ENCODE results near the gene STK4. TPM values are rescaled to one million over a fixed set of nuclear protein-coding genes. Genes with fewer than 3 reads are reported as not detected.

STK4 gene
- polyA plus RNA-seq, 1 donor from 2014 or later: 14.0 TPM

DNA sequence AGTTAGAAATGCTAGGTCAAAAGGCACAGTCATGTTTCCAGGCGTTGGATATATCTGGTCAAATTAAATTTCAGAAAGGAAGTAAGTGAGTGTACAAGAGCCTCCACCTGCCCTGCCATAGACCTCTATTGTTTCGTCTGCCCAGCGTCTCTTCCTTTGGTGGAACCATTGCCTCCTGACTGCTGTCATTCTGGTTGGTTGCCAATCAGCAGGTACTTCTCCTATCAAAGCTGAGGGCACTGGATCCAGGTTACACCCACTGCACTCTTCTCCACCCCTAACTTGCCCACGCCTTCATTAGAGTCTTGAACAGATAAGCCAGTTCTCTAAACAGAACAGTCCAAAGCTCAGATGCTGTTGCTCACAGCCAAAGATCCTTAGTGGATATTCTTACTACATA lies 151.3 kb downstream of the STK4 start:
- no peaks in the 10 kb centered on the region for H3K9me2 ChIP-seq (ENCODE audit: insufficient read depth, low read length)
- no peaks in the 10 kb centered on the region for H3K9me3 ChIP-seq (ENCODE audit: low read length)
- H3K9ac ChIP-seq (ENCODE audit: low read length): no peak overlapping the region
- H3K79me2 ChIP-seq (replicated peaks; ENCODE audit: insufficient read depth, low read length): no peaks in the 10 kb centered on the region
- no peak overlapping the region for H3K4me3 ChIP-seq (ENCODE audit: low read length)
- no peak overlapping the region for H3K27ac ChIP-seq (ENCODE audit: low read length)
- H3K36me3 ChIP-seq (ENCODE audit: insufficient read depth, low read length): no peaks in the 10 kb centered on the region
- H3K27me3 ChIP-seq (ENCODE audit: insufficient read depth, low read depth, low read length): no peaks in the 10 kb centered on the region
- no peak overlapping the region for H2AFZ ChIP-seq (ENCODE audit: low read depth, low read length)
- H4K20me1 ChIP-seq (ENCODE audit: insufficient read depth): no peaks in the 10 kb centered on the region
- no peak overlapping the region for H3K4me2 ChIP-seq (ENCODE audit: low read length)
- H3F3A ChIP-seq (ENCODE audit: insufficient read depth, low read length, poor library complexity, severe bottlenecking): no peaks in the 10 kb centered on the region
- TF ChIP-seq, protein P1, sequence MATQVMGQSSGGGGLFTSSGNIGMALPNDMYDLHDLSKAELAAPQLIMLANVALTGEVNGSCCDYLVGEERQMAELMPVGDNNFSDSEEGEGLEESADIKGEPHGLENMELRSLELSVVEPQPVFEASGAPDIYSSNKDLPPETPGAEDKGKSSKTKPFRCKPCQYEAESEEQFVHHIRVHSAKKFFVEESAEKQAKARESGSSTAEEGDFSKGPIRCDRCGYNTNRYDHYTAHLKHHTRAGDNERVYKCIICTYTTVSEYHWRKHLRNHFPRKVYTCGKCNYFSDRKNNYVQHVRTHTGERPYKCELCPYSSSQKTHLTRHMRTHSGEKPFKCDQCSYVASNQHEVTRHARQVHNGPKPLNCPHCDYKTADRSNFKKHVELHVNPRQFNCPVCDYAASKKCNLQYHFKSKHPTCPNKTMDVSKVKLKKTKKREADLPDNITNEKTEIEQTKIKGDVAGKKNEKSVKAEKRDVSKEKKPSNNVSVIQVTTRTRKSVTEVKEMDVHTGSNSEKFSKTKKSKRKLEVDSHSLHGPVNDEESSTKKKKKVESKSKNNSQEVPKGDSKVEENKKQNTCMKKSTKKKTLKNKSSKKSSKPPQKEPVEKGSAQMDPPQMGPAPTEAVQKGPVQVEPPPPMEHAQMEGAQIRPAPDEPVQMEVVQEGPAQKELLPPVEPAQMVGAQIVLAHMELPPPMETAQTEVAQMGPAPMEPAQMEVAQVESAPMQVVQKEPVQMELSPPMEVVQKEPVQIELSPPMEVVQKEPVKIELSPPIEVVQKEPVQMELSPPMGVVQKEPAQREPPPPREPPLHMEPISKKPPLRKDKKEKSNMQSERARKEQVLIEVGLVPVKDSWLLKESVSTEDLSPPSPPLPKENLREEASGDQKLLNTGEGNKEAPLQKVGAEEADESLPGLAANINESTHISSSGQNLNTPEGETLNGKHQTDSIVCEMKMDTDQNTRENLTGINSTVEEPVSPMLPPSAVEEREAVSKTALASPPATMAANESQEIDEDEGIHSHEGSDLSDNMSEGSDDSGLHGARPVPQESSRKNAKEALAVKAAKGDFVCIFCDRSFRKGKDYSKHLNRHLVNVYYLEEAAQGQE (IDR thresholded peaks at IDR 0.05; ENCODE audit: borderline replicate concordance): no peak
- TF ChIP-seq EZH2 (IDR thresholded peaks at IDR 0.05; ENCODE audit: borderline replicate concordance, insufficient read depth, low read length, poor library complexity, severe bottlenecking): no peak
- no peak for TF ChIP-seq RAD21 (conservative IDR thresholded peaks at IDR 0.05)
- no peak for TF ChIP-seq SMC3 (conservative IDR thresholded peaks at IDR 0.05; ENCODE audit: poor library complexity)
- no peak for TF ChIP-seq TAF1 (IDR thresholded peaks at IDR 0.05; ENCODE audit: low read depth)
- TF ChIP-seq, protein P2, sequence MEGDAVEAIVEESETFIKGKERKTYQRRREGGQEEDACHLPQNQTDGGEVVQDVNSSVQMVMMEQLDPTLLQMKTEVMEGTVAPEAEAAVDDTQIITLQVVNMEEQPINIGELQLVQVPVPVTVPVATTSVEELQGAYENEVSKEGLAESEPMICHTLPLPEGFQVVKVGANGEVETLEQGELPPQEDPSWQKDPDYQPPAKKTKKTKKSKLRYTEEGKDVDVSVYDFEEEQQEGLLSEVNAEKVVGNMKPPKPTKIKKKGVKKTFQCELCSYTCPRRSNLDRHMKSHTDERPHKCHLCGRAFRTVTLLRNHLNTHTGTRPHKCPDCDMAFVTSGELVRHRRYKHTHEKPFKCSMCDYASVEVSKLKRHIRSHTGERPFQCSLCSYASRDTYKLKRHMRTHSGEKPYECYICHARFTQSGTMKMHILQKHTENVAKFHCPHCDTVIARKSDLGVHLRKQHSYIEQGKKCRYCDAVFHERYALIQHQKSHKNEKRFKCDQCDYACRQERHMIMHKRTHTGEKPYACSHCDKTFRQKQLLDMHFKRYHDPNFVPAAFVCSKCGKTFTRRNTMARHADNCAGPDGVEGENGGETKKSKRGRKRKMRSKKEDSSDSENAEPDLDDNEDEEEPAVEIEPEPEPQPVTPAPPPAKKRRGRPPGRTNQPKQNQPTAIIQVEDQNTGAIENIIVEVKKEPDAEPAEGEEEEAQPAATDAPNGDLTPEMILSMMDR (IDR thresholded peaks at IDR 0.05; ENCODE audit: poor library complexity, severe bottlenecking): no peak
- TF ChIP-seq POLR2AphosphoS5 (IDR thresholded peaks at IDR 0.05): no peak

DNA sequence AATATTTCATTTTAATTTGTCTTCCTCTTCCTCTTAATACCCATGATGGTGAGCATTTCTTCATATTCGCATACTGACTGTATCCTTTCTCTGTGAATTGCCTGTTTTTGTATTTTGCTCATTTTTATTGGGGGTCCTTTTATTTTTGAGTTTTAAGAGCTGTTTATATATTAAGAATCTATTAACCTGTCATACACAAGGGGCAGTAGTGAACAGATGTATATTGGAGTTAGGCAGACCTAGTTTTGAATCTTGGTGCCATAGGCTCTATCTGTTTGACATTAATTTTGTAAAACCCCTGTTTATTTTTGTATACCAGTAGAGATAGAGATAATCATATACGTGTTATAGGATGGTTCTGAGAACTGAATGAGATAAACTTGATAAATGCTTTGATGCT lies 151.7 kb downstream of the STK4 start:
- H3K36me3 ChIP-seq (ENCODE audit: insufficient read depth, low read length): no peaks in the 10 kb centered on the region
- no peak overlapping the region for H3K27ac ChIP-seq (ENCODE audit: low read length)
- no peak overlapping the region for H3K9ac ChIP-seq (ENCODE audit: low read length)
- no peaks in the 10 kb centered on the region for H3K9me3 ChIP-seq (ENCODE audit: low read length)
- no peaks in the 10 kb centered on the region for H4K20me1 ChIP-seq (ENCODE audit: insufficient read depth)
- no peak overlapping the region for H3K4me2 ChIP-seq (ENCODE audit: low read length)
- no peaks in the 10 kb centered on the region for H3K27me3 ChIP-seq (ENCODE audit: insufficient read depth, low read depth, low read length)
- TF ChIP-seq SMC3 (conservative IDR thresholded peaks at IDR 0.05; ENCODE audit: poor library complexity) (no peak), EZH2 (IDR thresholded peaks at IDR 0.05; ENCODE audit: borderline replicate concordance, insufficient read depth, low read length, poor library complexity, severe bottlenecking) (no peak), POLR2AphosphoS5 (IDR thresholded peaks at IDR 0.05) (no peak), RAD21 (conservative IDR thresholded peaks at IDR 0.05) (no peak), EP300 (conservative IDR thresholded peaks at IDR 0.05; ENCODE audit: poor library complexity, severe bottlenecking) (no peak), TAF1 (IDR thresholded peaks at IDR 0.05; ENCODE audit: low read depth) (no peak), MXI1 (conservative IDR thresholded peaks at IDR 0.05; ENCODE audit: poor library complexity, severe bottlenecking) (no peak)
- TF ChIP-seq, protein P2 (IDR thresholded peaks at IDR 0.05; ENCODE audit: poor library complexity, severe bottlenecking): no peak
- TF ChIP-seq, protein P1 (IDR thresholded peaks at IDR 0.05; ENCODE audit: borderline replicate concordance): no peak
- no peaks in the 10 kb centered on the region for H3F3A ChIP-seq (ENCODE audit: insufficient read depth, low read length, poor library complexity, severe bottlenecking)
- no peaks in the 10 kb centered on the region for H3K9me2 ChIP-seq (ENCODE audit: insufficient read depth, low read length)
- H2AFZ ChIP-seq (ENCODE audit: low read depth, low read length): no peak overlapping the region
- no peak overlapping the region for H3K4me3 ChIP-seq (ENCODE audit: low read length)
- H3K79me2 ChIP-seq (replicated peaks; ENCODE audit: insufficient read depth, low read length): no peaks in the 10 kb centered on the region
